HEK293T (cell line): Measurements from ENCODE around the gene CORO2B.

Source experiments
- FOXA1 ChIP-seq: fragments of 450-650 bp; IDR thresholded peaks from 2 replicates; pipeline ENCODE4 v1.6.1; 2016; ENCODE audit warnings: mild to moderate bottlenecking
- HDGF ChIP-seq: fragments of 450-650 bp; IDR thresholded peaks from 2 replicates; pipeline ENCODE4 v1.6.1; 2017; ENCODE audit warnings: antibody characterized with exemption, borderline replicate concordance

DNA sequence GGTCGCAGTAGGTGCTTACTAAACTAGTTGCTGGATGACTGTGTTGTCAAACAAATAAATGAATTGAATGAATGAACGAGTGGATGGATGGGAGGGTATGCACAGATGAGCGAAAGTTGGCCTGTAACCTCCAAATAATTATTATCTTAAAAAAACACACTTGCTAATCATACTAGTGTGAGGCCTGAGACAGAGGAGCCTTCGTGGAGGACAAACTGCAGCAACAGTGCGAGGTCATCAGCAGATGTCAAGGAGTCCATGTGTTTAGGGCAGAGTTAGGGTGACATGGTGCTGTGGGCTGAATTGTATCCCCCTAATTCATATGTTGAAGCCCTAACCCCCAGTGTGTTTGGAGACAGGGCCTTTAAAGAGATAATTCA lies 24.4 kb downstream of the CORO2B start:
- TF ChIP-seq HDGF: no peak
- TF ChIP-seq FOXA1: no peak
